Frontal cortex (tissue), 4 donors: ENCODE measurements around the gene HERC2. TPM values are rescaled to one million over a fixed set of nuclear protein-coding genes. Genes with fewer than 3 reads are reported as not detected.
"Not testable (repeated sequence)": the region's sequence is repeated elsewhere in the genome, so short reads cannot be mapped to it uniquely, and the experiment has no call there.

Experiments used
- DNase-seq, 2 donors: peaks; one replicate each; pipeline ENCODE4 v3.0.0; 2012; ENCODE audit warnings: low spot score in 2 of 2
- FAIRE-seq: peaks from 2 replicates; lab custom pipeline; 2012; peaks lifted over from hg19 to GRCh38; lab: Jason Lieb, UNC
- total RNA-seq: library from RNA; depleted of rRNA; stranded (reverse); fragments of >200 nt; gene quantifications from one replicate; pipeline ENCODE4 v1.2.3, GENCODE V29; 2014
- donor health status: control.
- donor health status: control.
- donor health status: control.

HERC2 gene
- 65.2 TPM for total RNA-seq

GRCh38 chr15:28322129-28322588, at the start of gene HERC2:
Gene HERC2 (minus strand): TSS chr15:28322179. CDS start chr15:28321433, 746 bp downstream.
- not testable (repeated sequence) for FAIRE-seq, DNase-seq

- not testable (repeated sequence) for FAIRE-seq, DNase-seq
Measured at GRCh38 chr15:28365502-28365901, 43.5 kb upstream of the HERC2 start.

GRCh38 chr15:28357984-28358383, 36.0 kb upstream of the HERC2 start, which contains the start of gene GOLGA6L24:
Gene GOLGA6L24 (minus strand): TSS chr15:28358084. CDS start chr15:28358023, 61 bp downstream.
- DNase-seq, FAIRE-seq: not testable (repeated sequence)

GRCh38 chr15:28321358-28322078, 461 bp downstream of the HERC2 start:
- FAIRE-seq, DNase-seq: not testable (repeated sequence)

GRCh38 chr15:28319725-28320124, 2.3 kb downstream of the HERC2 start:
- not testable (repeated sequence) for FAIRE-seq, DNase-seq

GRCh38 chr15:28318828-28319227, 3.2 kb downstream of the HERC2 start:
- FAIRE-seq, DNase-seq: not testable (repeated sequence)

GRCh38 chr15:28318122-28318521, 3.9 kb downstream of the HERC2 start:
- not testable (repeated sequence) for DNase-seq

GRCh38 chr15:28316958-28317357, 5.0 kb downstream of the HERC2 start:
- DNase-seq, FAIRE-seq: not testable (repeated sequence)

More at GRCh38 chr15:28318122-28318521, 3.9 kb downstream of the HERC2 start:
- not testable (repeated sequence) for FAIRE-seq

- not testable (repeated sequence) for DNase-seq, FAIRE-seq
Measured at GRCh38 chr15:28310454-28310853, 11.5 kb downstream of the HERC2 start.

GRCh38 chr15:28308718-28309117, 13.3 kb downstream of the HERC2 start:
- not testable (repeated sequence) for DNase-seq, FAIRE-seq

- not testable (repeated sequence) for DNase-seq, FAIRE-seq
Measured at GRCh38 chr15:28305700-28306099, 16.3 kb downstream of the HERC2 start.

- DNase-seq, FAIRE-seq: not testable (repeated sequence)
Measured at GRCh38 chr15:28297434-28297833, 24.5 kb downstream of the HERC2 start.

GRCh38 chr15:28296814-28297213, 25.2 kb downstream of the HERC2 start:
- not testable (repeated sequence) for FAIRE-seq, DNase-seq

GRCh38 chr15:28295009-28295563, 26.9 kb downstream of the HERC2 start:
- DNase-seq, FAIRE-seq: not testable (repeated sequence)

- not testable (repeated sequence) for DNase-seq, FAIRE-seq
Measured at GRCh38 chr15:28294560-28294959, 27.4 kb downstream of the HERC2 start.

GRCh38 chr15:28289694-28290463, 32.1 kb downstream of the HERC2 start:
- DNase-seq (no peak), FAIRE-seq (no peak)

GRCh38 chr15:28288830-28289693, 32.9 kb downstream of the HERC2 start:
- not testable (repeated sequence) for FAIRE-seq, DNase-seq

GRCh38 chr15:28286659-28287058, 35.3 kb downstream of the HERC2 start:
- FAIRE-seq, DNase-seq: not testable (repeated sequence)

- no peak for FAIRE-seq
- no peak for DNase-seq
Measured at GRCh38 chr15:28286031-28286430, 35.9 kb downstream of the HERC2 start.
